Stimulated activated CD4-positive, alpha-beta T cell treated with anti-CD3 and anti-CD28 coated beads, Interleukin-12 subunit alpha, Interleukin-12 subunit beta, amount 100 ng/mL, for 4 hours (primary cell): ENCODE data around the gene GMPR.
"Not testable (repeated sequence)": the region's sequence is repeated elsewhere in the genome, so short reads cannot be mapped to it uniquely, and the experiment has no call there.

Experiments
- DNase-seq: peaks from one replicate; pipeline ENCODE4 v3.0.0-alpha.2; 2020

The GMPR gene

DNA sequence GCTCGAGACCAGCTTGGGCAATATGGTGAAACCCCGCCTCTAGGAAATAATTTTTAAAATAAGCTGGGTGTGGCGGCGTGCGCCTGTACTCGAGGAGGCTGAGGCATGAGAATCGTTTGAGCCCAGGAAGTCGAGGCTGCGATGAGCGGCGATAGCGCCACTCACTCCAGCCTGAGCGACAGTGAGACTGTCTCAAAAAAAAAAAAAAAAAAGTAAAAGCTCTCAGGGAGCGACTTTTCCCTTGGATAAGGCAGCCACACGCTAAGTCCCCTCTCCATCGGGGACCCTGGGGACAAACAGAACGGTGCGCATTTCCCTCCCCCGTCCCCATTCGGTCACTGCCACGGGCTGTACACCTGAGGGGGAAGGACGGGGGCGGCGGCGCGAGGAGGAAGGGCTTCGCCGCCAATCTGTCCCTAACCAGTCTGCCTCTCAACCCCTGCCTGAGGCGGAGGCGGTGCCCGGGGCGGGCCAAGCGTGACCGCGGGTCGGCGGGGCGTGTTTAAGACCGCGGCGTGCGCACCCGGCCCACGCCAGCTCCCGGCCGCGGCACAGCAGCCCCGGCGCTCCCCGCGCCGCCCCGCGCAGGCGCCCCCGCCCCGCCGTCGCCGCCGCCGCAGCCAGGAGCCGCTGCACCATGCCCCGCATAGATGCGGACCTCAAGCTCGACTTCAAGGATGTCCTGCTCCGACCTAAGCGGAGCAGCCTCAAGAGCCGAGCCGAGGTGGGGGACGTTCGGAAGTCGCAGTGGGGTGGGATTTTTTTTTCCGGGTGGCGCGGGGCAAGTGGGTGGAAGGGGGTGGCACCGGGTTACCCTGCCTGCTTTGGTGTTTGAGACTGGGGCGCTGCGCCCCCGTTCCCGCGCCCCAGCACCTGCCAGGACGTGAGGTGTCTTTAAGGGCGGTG, at the start of gene GMPR:
TSS of gene GMPR (plus strand) at position 531 of the 906 bp plus-strand sequence. CDS start at position 638, 107 bp downstream.
- DNase-seq, result peak; percentile 65

DNA sequence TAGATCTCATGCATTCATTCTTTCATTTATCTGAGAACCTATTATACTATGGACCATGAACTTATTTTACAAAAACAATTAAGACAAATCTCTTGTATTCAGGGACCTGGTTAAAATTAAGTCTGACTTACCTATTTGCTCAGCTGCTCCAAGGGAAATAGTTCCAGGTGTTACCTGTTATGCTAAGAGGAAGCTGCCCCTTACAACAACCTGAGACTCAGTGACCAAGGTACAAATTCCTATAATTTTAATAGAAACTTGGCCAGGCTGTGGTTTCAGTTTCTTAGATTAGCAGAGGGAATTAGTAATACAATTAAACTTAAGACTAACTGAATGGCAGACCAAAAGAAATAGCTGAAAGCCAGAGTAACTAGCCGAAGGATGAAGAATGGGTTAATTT, 48.2 kb upstream of the GMPR start:
- DNase-seq, result no peak

DNA sequence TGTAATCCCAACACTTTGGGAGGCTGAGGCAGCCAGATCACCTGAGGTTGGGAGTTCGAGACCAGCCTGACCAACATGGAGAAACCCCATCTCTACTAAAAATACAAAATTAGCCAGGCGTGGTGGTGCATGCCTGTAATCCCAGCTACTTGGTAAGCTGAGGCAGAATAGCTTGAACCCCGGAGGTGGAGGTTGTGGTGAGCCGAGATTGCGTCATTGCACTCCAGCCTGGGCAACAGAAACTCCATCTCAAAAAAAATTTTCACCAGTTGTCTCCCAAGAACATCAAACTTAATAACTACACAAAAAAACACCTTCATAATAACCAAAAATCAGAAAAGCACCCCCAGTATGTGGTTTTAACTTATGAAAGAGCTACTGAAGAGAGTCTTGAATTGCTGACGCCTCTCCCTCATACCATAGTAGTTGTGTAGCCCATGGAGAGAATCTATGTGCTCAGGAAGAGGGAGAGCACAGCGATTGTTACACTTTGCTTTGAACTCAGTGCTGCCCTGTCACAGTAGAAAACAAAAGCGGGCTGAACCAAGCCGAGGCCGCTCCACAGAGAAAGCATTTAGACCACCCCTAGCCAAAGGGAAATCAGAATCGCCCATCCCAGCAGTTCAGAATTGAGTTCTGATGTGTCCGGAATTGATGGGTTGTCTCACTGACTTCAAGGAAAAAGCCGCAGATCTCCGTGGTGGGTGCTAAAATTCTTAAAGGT, 42.0 kb upstream of the GMPR start:
- DNase-seq, result no peak

DNA sequence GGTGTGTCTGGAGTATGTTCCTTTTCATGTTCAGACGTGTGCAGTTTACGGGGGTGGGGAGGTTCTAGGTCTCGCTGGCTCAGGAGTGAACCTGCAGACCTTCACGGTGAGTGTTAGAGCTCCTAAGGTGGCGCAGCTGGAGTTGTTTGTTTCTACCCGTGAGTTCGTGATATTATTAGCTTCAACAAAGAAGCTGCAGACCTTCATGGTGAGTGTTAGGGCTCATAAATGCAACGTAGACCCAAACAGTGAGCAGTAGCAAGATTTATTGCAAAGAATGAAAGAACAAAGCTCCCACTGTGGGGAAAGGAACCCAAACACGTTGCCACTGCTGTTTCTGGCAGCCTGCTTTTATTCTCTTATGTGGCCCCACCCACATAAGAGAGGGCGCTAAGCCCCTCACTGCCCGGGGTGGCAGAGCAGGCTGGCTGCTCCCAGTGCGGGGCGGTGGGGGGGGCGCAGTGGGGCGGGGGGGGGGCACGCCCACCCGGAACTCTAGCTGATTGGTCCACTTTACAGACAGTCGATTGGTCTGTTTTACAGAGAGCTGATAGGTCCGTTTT, 41.3 kb upstream of the GMPR start:
- no peak for DNase-seq

DNA sequence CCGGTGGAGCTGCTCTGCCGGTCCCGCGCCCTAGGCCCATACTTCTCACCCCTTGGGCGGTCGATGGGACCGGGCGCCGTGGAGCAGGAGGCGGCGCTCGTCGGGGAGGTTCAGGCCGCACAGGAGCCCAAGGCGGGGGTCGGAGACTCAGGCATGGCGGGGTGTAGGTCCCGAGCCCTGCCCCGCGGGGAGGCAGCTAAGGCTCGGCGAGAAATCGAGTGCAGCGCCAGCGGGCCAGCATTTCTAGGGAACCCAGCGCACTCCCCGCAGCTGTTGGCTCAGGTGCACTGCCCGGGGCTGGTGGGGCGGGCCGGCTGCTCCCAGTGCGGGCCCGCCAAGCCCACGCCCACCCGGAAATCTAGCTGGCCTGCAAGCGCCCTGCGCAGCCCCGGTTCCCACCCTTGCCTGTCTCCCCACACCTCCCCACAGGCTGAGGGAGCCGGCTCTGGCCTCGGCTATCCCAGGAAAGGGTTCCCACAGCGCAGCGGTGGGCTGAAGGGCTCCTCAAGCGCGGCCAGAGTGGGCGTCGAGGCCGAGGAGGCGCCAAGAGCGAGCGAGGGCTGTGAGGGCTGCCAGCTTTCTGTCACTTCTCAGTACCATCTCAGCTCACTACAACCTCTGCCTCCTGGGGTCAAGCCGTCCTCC, 40.2 kb upstream of the GMPR start:
- no peak for DNase-seq

DNA sequence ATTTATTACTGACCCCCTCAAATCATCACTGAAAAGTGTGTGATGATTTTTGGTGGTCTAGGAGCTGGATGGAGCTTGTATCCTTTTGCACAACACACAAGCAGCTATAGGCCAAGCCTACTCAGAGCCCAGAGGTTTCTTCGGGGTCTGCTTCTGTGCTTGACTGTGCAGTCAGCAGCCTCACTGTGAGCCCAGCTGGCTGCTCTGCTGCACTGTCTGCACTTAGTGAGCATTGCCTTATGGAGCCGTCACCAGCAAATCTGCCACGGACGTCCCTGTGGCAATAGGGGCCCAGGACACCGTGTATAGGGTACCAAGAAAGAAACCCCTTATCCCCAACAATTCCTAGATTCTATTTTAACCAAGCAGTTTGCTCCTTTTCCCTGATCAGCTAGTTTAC, 38.6 kb upstream of the GMPR start:
- no peak for DNase-seq

DNA sequence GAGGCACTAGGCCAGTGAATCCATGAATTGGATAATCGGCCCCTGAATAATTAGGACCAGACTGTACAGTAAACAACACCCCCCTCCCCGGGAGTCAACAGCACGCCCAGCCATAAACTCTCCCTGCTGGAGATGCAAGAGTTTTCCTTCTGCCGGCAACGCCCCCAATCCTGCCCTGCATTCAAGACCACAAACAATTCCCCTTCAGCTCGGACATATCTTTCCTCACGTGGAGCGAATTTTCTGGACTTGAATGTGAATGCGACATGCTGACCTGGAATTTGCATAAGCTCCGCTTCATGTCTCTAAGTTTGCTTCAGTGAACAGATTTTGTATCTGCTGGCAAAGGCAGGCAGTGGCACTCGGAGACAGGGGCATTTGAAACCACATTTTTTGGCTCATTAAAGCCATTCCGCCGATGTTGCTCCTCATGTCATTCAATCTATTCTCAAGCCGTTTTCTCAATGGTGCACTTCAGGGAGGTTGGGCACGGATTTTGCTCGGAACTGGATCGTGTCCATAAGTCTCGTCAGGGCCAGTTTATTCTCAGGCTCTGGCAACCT, 38.0 kb upstream of the GMPR start:
- no peak for DNase-seq

DNA sequence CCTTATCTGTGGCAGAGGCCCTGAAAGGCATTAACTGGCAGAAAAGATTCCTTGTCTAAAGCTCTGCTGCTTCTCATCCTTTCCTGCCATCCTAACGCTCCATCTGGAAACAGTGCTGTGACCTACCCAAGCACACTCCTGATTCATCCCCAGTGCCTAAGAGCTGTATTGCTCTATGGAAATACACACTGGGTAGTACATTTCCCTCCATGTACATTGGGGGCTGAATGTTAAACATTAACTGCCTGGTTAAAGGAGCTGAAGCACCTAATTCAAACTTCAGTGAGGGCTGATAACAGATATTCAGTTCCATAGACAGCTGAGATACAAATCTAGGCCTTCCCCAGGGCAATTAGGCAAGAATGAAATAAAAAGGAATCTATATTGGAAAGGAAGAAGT, 36.7 kb upstream of the GMPR start:
- no peak for DNase-seq

DNA sequence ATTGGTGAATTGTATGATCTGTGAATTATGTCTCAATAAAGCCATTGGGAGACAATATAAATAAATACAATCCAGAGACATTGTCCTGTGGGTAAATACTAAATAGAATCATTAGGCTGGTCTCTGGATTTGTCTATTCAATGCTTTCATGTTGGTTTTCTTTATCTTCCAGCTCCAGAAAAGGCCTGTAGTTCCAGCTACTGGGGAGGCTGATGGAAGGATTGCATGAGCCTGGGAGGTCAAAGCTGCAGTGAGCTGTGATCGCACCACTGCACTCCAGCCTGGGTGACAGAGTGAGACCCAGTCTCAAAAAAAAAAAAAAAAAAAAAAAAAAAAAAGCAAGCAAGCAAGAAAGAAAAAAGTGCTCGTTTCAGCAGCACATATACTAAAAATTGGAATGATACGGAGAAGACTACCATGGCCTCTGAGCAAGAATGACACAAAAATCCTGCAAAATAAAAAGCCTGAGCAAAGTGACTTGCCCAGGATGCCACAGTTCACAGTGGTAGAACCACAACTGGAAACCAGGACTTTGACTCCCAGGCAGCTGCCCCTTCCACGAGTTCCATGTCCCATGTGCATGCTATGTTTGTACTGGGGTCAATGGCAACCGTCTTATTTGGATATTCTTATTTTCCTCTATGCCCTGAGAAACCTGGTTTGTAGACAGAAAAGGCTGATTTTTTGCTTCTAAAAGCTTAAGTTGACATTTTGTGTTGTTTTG, 33.6 kb upstream of the GMPR start:
- DNase-seq, result no peak

DNA sequence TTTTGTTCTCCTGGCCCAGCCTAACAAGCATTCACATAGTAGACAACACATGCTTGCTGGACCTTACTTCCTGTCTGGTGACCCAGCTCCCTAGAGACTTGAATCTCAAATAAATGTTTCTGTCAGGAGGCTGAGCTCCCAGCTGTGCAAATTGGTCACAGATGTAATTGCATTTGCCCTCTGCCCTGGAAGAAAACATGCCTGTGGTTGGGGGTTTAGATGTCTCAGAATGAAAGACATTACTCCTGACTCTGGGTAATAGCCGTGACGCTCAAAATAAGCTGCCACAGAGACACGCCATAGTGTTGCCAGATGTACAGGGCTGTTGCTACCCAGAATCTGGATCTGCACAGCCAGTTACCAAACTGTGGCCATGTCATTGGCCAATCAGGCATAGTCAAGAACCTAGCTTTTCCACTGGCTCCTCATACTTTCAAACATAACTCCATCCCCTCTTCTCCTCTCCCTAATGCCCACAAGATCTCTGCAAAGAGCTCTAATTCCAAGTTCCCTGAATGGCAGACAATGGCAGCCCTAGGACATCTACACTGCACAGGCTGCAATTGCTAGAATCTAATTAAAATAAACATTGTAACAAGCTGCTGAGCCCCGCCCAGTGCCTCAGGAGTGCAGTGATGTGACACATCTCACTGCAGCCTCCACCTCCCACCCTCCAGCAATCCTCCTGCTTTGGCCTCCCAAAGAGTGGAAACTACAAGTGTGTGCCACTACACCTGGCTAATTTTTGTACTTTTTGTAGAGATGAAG, 32.8 kb upstream of the GMPR start:
- DNase-seq, result no peak

DNA sequence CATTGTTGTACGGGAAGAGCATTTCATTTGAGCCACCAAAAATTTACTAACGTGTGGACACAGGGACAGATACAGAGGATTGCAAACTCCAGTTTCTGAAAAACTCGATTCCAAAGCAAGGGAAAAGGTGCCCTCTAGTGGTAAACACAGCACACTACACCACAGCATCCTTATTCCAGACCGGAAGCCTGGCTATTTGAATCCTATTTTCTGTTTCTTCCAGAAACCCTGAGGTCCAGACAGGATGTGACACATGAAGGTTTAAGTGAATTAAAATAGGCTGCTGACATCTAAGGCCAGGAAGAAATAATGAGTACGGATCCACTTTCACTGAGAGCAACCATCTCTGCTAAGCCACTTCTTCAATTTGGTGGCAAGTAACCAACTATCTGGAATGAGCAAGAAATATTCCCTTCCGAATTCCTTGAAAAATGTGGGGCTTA, 31.8 kb upstream of the GMPR start:
- peak; percentile 11 for DNase-seq

DNA sequence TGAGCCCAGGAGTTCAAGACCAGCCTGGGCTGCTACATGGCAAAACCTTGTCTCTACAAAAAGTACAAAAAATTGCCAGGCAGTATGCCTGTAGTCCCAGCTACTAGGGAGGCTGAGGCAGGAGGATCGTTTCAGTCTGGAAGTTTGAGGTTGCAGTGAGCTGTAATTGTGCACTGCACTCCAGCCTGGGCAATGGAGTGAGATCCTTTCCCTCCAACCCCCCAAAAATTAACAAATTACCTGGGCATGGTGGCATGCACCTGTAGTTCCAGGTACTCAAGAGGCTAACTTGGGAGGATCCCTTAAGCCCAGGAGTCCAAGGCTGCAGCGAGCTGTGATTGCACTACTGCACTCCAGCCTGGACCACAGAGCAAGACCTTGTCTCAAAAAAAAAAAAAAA, 29.4 kb upstream of the GMPR start:
- no peak for DNase-seq

DNA sequence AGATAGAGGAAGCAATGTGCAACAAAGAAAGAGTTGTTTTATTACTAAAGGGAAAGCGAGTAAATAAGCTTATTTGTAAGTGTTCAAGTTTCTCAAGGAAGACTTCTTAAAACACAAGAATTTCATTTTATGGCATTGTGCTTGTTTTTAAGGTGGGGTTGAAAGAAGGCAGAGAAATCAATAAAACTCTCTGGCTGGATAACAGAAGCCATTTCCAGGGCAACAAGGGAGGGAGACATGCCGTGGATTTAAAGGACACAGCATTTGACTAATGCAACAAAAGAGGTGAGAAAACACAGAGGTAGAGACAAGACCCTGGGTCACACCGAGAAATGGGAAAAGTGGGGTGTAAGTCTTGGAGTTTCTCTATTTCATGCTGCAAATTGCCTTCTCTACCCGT, 28.8 kb upstream of the GMPR start:
- no peak for DNase-seq

DNA sequence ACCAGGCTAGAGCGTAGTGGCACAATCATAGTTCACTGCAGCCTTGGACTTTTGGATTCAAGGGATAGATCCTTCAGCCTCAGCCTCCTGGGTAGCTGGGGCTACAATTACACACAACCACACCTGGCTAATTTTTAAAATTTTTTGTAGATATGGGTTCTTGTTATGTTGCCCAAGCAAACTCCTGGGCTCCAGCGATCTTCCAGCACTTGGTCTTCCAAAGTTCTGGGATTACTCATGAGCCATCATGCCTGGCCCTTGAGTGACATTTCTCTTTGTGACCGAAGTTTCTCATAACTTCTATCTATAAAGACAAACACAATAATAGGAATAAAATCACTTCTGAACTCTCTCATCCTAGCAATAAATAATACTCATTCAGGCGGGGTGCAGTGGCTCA, 26.1 kb upstream of the GMPR start:
- DNase-seq, result no peak

DNA sequence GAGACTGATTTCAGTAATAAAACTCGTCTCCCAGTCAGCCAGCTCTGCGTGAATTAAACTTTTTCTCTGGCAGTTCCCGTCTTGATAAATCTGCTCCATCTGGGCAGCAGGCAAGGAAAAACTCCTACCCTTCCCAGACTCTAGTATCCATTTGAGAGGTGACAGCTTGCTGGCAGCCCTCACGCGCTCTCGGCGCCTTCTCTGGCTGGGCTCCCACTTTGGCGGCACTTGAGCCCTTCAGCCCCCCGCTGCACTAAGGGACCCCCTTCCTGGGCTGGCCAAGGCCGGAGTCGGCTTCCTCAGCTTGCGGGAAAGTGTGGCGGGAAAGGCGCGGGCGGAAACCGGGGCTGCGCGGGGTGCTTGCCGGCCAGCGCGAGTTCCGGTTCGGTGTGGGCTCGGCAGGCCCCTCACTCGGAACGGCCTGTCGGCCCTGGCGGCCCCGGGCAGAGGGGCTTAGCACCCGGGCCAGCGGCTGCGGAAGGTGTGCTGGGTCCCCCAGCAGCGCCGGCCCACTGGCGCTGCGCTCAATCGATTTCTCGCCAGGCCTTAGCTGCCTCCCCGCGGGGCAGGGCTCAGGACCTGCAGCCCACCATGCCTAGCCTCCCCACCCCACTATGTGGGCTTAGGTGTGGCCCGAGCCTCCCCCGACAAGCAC, 21.8 kb upstream of the GMPR start:
- no peak for DNase-seq

DNA sequence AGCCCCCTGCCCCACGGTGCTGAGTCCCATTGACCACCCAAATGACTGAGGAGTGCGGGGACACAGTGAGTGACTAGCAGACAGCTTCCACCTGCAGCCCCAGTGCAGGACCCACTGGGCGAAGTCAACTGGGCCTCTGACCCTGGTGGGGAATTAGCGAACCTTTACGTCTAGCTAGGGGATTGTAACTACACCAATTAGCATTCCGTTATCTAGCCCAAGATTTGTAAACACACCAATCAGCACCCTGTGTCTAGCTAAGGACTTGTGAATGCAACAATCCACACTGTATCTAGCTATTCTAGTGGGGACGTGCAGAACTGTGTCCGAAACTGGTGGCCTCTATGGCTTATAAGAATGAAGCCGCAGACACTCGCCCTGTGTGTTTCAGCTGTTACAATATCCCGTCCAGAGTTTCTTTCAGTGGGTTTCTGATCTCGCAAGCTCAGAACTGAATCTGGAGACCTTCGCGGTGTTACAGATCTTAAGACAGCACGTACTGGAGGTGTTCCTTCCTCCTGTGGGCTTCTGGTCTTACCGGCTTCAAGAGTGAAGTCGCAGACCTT, 21.1 kb upstream of the GMPR start:
- DNase-seq, result no peak

DNA sequence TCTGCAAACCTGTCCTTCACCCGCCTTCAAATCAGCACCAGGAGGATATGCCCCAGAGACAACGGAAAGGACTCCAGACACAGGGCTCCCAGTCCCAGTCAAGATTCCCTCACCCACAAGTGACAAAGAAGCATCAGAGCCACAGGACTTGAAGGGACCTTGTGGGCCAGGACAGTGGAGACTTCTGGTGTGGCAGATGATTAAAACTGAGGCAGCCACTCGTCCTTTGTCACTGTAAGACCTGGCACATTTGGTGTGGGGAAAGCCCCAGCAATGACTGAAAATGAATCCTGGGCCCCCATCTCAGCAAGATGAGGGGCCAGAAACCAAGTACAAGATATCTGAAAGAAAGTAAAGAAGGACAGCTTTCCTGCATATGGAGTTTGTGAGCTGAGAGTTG, 15.6 kb upstream of the GMPR start:
- DNase-seq, result no peak

DNA sequence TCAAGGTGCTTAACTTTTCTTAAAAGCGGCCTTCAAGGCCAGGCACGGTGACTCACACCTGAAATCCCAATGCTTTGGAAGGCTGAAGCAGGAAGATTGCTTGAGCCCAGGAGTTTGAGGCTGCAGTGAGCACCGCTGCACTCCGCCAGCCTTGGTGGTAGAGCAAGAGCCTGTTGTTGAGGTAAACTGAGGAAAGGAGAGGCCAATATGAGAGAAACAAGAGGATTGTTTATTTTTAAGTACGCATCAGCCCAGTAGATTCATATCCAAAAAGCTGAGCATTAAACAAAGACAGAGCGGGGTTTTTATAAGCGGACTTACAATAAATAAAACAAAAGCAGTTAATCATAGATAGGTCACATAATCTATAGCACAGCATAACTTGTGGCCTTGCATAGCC, 15.0 kb upstream of the GMPR start:
- DNase-seq, result no peak

DNA sequence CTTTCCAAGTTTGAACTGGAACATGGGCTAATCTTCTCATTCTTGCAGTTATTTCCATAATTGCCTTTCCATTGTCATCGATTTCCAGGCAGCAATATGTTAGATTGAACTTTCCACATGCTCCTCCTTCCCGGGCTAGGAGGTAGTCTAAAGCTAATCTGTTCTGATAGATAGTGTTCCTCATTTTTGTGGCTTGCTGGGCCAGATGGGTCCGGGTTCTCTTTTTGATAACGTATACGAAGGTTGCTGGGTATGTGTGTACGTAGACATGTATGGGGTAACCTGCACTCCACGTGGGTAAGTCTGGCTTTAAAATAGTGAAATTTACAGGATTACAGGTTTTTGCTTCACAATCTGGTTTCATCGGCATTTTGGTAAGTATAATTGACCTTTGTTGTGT, 14.0 kb upstream of the GMPR start:
- DNase-seq, result no peak

DNA sequence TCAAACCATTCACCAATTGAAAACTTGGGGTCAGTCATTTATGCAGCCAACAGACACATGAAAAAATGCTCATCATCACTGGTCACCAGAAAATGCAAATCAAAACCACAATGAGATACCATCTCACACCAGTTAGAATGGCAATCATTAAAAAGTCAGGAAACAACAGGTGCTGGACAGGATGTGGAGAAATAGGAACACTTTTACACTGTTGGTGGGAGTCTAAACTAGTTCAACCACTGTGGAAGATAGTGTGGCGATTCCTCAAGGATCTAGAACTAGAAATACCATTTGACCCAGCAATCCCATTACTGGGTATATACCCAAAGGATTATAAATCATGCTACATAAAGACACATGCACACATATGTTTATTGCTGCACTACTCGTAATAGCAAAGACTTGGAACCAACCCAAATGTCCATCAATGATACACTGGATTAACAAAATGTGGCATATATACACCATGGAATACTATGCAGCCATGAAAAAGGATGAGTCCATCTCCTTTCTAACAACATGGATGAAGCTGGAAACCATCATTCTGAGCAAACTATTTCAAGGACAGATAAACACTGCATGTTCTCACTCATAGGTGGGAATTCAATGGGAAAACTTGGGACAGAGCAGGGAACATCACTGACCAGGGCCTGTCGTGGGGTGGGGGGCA, 13.2 kb upstream of the GMPR start:
- DNase-seq, result not testable (repeated sequence)
